NCI-H2029 (cell line): ENCODE data around the gene TM2D3.

Experiments used
- DNase-seq: peaks from one replicate; lab custom pipeline; 2025; lab: John Stamatoyannopoulos, UW

The TM2D3 gene, protein sequence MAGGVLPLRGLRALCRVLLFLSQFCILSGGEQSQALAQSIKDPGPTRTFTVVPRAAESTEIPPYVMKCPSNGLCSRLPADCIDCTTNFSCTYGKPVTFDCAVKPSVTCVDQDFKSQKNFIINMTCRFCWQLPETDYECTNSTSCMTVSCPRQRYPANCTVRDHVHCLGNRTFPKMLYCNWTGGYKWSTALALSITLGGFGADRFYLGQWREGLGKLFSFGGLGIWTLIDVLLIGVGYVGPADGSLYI

DNA sequence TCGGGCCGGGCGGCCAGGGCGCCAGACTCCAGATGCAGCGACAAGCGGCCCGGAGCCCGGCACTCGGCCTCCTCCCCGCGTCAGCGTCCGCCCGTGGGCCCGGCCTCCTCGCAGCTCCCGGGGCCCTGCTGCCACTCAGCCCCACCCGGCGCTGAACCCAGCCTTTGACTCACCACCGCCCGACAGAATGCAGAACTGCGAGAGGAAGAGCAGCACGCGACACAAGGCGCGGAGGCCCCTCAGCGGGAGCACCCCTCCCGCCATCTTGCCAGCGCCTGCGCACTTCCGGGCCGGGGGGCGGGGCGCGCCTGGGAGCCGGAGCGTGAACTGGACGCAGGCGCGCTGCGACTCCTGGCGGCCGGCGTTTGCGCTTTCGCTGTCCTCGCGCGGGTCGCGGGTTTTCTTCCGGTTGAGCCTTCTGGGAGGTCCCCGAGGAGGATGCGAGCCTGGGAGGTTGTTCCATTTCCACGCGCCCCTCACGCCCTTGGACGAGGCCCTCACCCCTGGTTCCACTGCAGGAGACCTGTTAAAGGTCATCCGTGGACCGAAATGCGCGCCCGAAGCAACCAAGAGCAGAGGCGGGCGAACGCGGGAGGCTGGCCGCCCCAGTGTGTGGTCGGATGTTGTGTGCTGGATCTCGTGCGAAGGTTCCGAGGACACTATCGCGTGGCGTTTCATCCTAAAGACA, at the start of gene TM2D3:
Gene TM2D3, minus strand, starts transcription at position 284 of the 688 bp plus-strand sequence. Its CDS starts 20 bp downstream, at position 264.
- peak; percentile 60 for DNase-seq

DNA sequence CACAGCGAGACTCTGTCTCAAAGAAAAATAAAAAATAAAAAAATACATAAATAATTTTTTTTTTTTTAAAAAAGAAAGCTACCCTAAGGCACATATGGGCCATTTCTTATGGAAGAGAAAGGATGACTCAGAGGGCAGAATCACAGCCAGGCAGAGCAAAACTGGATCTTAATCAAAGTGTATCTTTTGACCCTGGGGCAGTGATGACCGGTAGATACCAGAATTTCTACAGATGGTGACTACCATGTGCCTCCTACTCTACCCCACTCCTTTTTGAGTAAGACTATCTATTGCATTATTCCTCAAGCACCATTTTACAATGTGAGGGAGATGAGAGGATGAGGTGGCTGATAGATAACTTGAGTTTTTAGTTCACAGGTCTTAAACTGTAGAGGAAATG, 46.1 kb upstream of the TM2D3 start:
- no peak for DNase-seq

DNA sequence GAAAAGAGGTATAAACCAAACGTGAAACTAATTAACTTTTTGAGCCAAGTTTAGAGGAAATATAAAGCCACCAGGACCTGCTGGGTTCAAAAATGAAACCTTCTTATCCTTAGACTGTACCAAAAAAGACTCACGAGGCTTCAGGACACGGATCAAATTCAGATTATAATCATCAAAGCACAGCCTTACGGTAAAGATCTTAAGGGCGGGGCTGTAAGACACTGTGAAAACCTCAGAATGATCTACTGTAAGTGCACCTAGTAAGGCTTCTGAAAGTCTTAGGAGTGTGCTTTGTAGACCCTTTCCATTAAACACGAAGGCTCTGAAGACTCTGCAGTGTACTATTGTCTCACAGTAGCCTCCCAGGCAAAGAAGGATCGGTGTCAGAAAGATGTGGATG, 45.3 kb upstream of the TM2D3 start:
- DNase-seq = no peak

DNA sequence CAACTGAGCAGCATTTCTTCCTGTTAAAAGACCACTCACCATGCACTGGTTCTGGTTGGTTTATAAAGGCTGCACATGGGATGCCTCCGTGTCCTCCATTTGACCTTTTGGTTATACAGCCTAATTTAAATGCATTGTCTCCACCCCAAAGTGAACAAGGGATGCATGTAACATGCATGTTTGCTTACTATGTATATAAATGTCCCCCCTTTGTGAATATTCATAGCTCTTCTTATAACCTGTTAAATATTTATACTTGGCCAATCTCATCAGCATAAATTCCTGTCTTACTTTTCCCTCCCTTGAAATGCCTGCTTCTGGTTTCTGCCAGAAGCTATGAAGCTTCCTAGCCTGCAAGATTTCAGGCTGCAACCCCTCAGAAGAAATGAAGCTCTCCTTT, 44.6 kb upstream of the TM2D3 start:
- no peak for DNase-seq

DNA sequence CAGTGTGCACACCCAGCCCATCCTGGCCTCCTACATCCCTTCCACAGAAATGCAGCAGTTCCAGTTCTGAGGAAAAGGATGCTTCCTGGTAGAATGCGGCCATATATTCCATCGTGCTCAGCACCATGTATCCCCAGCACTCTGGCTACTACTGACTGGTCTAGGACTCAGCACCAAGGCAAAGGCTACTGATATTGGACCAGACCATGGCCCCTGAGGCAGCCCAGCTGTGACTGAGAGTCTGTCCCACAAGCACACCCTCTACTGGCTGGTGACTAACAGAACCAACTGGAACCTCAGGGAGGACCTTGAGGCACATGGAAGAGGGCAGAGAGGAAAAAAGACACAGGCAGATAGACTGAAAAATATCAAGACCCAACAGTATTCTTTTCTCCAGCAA, 42.1 kb upstream of the TM2D3 start:
- DNase-seq = no peak

DNA sequence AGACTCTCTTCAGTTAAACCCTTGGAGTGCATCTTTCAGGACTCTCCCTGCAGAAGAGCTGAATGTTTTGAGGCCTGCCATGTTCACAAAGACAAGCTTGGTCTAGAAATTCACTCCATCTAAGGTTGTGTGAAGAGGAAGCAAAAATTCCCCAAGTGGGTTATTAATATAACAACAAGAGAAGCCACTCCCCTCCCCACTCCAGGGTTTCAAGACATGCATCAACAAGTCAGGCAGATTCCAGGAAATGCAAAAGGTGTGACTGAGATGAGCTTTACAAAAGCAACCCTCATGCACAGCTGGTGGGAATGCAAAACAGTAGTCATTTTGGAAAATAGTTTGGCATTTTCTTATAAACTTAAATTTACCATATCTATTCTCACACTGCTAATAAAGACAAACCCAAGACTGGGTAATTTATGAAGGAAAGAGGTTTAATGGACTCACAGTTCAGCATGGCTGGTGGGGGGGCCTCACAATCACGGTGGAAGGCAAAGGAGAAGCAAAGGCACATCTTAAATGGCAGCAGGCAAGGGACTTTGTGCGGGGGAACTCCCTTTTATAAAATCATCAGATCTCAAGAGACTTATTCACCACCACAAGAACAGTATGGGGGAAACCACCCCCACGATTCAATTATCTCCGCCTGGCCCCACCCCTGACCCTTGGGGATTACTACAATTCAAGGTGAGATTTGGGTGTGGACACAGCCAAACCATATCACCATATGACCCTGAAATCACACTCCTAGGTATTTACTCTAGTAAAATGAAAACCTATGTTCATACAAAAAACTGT, 40.8 kb upstream of the TM2D3 start:
- no peak for DNase-seq

DNA sequence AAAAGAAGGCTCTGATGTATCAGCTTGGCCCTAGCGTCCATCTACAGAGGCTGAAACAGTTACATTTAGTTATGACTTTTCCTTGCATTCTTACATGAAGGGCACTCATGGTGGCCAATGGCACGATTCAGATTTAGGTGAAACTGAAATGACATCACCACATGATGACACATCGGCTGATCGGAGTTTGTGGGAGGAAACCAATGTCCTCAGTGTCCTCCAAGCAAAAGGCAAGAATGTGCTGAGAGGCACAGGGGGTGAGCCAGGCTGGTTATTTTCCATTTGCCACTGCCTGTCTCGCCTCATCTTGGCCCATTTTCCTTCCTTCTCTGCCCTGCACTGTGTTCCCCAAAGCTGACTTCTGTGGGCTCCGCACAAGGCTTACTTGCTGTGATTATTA, 37.7 kb upstream of the TM2D3 start:
- no peak for DNase-seq

DNA sequence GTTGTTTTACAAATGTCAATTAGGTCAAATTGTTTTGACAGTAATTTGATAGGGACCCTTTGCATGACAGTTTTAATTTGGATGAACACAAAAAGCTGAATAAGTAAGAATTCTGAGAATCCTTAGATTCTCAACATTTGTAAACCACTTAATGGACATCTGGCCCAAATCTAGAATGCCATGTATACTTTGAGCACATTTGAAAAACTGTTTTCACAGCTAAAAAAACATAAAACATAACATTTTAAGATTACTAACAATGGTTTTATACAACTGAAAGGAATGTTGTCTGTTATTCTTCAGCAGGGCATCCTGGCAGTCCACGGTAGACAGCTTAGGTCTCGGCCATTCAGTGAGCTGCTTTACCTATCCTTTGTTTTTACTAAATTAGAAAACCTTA, 34.5 kb upstream of the TM2D3 start:
- DNase-seq = no peak

DNA sequence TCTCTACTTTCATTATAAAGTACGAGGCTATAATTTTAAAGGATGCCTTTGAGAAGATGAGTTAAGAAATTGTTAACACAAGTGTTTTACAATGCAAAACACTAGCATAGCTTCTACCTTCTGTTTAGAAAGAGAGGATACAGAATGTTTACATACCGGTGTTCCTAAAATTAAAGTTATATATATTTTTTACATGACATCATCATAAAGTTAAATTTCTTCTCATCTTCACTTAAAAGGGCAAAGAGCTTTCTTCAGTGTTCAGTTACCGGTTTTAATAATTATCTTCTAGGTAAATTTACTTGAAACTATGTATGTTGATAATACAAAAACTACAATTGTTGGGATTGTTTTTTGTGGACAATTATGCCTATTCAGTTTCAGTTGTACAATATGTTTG, 32.7 kb upstream of the TM2D3 start:
- DNase-seq = no peak

DNA sequence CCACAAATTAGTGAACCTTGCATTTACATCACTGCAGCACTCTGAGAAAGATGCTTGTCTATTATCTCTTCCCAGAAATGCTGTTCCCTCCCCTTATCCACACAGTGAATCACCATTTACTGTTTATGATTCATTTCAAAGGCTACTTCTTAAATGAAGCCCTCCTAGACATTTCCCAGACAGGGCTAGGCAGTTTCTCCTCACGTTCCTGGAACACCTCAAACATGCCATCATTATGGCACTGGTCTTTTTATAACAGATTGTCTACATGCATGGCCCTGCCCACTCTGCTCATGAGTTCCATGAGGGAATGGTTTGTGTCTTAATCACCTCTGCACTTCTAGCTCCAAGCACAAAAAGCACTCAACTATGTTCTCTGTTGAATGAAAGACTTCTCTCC, 32.2 kb upstream of the TM2D3 start:
- DNase-seq = no peak

DNA sequence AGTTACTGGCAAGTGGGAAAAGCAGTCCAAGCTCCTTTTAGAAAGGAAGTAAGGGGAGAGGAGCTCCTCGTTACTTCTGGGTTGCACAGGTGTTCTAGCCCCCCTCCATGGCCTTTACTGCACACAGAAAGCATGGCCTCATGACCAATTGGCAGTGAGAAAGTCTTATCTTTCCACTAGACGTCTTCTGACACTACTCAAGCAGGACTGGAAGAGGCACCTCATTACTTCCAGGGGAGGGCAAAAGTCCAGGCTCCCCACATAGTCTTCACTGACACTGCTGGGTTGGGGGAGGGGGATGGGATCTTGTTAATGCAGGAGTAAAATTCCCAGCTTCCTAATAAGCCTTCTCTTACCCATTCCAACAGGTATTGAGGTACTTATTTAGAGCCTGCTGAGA, 27.6 kb upstream of the TM2D3 start:
- DNase-seq = no peak

DNA sequence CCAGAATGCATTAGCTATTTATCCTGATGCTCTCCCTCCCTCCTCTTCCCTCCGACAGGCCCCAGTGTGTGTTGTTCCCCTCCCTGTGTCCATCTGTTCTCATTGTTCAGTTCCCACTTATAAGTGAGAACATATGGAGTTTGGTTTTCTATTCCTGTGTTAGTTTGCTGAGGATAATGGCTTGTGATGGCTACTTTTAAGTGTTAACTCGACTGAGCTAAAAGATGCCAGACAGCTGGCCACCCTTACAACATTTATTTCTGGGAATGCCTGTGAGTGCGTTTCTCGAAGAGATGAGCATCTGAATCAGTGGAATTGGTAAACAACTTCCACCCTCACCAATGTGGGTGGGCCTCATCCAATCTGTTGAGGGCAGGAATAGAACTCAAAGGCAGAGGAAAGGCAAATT, 24.7 kb upstream of the TM2D3 start:
- no peak for DNase-seq

DNA sequence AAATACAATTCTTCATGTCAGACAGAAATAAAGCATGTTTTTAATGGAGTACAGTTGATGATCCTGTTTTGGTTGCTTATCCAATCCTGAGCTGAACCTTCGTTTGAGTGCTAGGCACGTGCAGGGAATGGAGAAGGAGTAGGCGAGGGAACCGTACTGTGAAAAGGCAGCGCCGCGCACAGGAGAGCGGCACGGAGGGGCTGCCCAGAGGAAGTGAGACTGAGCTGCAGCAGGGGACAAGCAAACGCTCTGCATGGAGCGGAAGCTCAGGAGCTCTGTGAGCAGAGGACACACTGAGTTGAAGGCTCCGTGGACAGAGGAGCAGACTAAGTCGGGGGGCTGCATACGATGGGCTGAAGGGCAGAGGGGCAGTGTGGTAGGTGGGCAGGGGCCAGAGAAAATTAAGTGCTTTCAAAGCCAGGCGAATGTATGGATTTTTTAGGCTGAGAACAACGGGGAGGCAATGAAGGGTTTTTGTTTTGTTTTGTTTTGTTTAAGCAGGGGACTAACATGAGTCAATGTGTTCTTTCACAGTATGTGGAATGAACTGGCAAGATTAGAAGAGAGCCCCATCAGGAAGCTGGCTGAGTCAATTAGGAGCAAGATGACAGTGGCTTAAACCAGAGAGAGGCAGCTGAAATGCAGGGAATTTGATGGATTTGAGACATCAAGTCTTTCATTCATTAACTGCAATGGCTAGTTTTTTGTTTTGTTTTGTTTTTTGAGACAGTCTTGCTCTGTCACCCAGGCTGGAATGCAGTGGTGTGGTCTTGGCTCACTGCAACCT, 23.8 kb upstream of the TM2D3 start:
- DNase-seq = no peak

DNA sequence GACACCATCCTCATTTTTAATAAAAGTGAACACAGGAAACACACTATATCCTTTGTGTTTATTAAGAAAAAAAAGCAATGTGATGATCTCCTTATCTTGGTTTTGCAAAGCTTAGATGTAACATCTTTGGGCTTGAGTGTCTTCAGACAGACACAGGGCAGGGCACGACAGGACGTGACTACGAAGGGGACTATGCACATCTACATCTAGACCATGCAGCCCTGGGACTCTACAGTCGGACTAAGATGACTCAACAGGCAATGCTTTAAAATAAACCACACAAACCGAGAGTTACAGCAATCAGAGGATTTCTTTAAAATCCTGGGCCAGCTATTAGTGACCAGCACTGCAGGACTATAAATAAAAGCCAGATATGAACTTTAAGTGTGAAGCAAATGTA, 22.8 kb upstream of the TM2D3 start:
- no peak for DNase-seq

DNA sequence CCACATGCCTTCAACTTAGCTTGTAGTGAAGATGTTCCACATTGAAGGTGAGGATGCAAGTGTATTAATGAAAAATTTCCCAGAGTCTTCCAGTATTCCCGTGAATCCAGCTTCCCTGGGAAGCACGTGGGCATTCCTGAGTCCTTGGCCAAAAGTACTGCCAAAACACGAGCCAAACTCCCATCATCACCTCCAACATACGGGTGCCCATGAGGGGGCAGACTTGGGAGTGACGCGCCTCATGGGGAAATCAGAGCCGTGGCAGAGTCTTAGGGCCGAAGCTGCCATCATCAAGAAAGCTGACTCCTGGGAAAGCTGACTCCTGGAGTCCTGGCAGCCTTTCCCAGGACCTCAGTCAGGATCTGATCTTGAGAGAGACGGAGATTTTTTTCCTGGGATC, 20.1 kb upstream of the TM2D3 start:
- no peak for DNase-seq

DNA sequence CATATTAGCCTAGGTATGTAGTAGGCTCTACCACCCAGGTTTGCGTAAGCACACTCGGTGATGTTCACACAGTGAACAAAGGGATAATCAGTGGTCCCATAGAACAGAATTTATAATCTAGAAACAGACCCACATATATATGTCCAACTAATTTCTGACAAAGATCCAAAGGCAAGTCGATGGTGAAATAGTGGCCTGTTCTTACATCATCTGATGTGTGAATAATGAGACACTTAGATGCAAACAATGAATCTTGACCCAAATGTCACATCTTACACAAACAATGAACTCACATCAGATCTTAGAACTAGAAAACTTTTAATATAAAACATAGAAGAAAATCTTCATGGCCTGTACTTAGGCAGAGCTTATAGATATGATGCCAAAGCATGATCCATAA, 17.6 kb upstream of the TM2D3 start:
- no peak for DNase-seq

DNA sequence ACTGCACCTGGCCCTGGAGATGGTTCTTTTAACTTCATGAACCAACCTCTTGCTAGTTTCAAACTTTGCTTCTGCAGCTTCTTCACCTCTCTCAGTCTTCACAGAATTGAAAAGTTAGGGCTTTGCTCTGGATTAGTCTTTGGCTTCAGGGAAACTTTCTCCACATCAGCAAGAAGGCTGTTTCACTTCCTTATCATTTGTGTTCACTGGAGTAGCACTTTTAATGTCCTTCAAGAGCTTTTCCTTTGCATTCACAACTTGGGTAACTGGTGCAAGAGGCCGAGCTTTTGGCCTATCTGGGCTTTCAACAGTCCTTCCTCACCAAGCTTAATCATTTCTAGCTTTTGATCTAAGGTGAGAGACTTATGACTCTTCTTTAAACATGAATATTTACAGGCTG, 15.7 kb upstream of the TM2D3 start:
- DNase-seq = no peak

DNA sequence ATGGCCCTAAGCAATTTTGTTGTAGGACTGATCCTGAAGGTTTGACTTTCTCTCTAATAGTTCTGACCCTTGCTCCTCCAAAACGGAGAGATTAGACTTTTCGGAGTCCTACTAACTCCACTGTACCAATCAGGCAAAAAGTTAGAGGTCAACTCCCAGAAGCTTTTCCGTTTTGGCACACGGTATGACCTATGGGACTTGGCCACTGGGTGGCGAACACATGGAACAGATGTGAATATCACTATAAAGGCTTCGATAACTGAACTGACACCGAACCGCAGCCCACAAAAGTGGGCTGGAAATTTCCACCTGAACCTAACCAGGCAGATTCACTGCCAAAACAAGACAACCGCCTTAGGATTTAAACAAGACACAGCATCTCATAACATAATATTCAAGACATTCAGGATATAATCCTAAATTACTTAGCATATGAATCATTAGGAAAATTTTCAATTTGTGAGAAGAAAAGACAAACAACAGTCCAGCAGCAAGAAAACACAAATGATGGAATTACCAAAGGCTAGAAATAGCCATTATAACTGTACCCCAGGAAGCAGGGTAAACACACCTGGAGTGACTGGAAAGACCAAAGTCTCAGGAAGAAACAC, 12.2 kb upstream of the TM2D3 start:
- no peak for DNase-seq

DNA sequence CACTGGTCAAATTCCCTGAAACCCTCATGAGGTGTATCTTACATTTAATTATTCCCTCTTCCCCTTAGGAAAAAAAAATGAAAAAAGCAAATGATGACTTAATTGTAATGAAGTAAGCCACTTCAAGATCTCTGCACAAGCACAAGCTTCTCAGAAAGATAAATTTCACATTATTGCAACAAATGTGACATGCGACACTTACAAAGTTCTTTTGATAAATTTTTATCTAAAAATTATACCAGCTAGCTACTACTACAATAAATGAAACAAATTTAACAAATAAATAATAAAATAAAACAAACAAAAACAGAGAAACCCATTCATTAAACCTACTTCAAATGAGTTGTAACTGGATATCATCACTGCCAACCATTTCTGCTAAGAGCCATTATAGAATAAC, 10.0 kb upstream of the TM2D3 start:
- DNase-seq = no peak

DNA sequence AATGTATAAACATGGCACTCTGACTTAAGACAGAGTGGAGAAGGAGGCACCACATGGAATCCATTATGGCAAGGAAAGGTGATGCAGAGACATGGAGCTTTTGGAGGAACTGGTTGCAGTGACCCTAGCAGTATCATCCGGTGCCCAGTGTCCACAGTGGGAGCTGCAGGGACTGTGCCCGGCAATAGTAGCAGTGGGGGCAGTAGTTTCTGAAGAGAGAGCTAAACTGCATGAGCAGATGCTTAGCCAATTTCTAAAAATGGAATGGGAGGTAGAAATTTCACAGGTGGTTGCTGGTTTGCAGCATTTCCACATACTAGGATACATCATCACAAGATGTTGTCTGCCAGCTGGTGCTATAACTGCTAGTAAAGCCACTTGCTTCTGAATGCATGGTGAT, 7.8 kb upstream of the TM2D3 start:
- DNase-seq = no peak

DNA sequence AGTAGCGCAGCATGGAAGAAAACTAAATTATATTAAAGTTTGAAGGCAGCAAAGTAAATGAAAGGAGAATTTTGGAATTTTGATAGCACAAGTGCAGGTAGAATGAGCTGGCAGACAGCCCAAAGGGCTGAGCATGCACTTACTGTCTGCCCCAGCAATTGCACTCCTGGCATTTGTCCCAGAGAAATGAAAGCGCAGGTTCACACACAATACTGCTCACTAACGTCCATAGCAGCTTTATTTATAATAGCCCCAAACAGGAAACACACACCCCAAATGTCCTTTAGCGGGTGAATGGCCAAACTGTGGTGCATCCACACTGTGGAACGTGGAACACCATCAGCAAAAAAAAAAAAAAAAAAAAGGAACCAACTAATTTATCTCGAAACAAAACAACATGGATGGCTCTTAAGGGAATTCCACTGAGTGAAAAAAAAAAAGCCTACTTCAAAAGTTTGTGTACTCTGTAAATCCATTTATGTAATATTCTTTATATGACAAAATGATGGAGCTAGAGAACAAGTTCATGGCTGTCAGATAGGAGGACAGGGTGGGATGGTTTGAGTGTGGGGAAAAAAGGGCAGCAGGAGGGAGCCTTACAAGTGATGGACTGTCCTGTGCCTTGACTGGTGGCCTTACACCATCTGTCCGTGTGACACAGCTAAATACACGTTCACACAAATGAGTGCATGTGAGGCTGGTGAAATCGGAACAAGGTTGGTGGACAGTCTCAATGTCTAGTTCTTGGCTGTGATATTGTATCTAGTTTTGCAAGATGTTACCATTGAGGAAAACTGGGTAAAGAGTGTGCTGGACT, 6.0 kb upstream of the TM2D3 start:
- peak; percentile 61 for DNase-seq
